ENCODE data around the gene TSGA10. TPM values are rescaled to one million over a fixed set of nuclear protein-coding genes. Genes with fewer than 3 reads are reported as not detected.

TSGA10 gene
- total RNA-seq, 1 experiment from 2014 or later = 7.5 TPM

DNA sequence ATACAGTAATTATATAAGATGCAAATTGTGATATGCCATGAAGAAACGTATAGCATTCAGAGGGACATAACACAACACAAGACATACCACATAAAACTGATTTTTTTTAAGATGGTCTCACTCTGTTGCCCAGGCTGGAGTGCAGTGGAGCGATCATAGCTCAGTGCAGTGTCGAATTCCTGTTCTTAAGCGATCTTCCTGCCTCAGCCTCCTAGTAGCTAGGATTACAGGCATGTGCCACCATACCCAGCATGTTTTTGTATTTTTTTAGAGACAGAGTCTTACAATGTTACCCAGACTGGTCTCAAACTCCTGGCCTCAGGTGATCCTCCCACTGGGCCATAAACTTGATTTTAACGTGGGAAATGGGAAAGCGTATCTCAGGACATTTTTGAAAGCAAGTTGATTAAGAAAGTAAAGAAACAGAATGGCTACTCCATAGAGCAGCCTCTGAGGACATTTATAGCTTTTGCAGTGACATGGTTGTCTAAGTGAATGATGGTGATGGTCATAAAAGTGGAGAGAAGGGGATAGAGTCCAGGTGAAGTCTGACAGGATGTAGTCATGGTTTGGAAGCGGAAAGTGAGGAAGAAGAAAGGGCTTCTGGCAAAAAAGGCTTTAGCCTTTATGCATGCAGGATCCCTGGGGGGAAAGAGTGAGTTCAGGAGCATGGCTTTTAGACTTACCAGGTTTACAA lies 2.4 kb downstream of the TSGA10 start:
- TF ChIP-seq POLR2AphosphoS5 (IDR thresholded peaks at IDR 0.05; ENCODE audit: low read depth, low read length) = no peak
- TF ChIP-seq, protein P1, sequence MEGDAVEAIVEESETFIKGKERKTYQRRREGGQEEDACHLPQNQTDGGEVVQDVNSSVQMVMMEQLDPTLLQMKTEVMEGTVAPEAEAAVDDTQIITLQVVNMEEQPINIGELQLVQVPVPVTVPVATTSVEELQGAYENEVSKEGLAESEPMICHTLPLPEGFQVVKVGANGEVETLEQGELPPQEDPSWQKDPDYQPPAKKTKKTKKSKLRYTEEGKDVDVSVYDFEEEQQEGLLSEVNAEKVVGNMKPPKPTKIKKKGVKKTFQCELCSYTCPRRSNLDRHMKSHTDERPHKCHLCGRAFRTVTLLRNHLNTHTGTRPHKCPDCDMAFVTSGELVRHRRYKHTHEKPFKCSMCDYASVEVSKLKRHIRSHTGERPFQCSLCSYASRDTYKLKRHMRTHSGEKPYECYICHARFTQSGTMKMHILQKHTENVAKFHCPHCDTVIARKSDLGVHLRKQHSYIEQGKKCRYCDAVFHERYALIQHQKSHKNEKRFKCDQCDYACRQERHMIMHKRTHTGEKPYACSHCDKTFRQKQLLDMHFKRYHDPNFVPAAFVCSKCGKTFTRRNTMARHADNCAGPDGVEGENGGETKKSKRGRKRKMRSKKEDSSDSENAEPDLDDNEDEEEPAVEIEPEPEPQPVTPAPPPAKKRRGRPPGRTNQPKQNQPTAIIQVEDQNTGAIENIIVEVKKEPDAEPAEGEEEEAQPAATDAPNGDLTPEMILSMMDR (IDR thresholded peaks at IDR 0.05) = no peak
- TF ChIP-seq, protein P2, sequence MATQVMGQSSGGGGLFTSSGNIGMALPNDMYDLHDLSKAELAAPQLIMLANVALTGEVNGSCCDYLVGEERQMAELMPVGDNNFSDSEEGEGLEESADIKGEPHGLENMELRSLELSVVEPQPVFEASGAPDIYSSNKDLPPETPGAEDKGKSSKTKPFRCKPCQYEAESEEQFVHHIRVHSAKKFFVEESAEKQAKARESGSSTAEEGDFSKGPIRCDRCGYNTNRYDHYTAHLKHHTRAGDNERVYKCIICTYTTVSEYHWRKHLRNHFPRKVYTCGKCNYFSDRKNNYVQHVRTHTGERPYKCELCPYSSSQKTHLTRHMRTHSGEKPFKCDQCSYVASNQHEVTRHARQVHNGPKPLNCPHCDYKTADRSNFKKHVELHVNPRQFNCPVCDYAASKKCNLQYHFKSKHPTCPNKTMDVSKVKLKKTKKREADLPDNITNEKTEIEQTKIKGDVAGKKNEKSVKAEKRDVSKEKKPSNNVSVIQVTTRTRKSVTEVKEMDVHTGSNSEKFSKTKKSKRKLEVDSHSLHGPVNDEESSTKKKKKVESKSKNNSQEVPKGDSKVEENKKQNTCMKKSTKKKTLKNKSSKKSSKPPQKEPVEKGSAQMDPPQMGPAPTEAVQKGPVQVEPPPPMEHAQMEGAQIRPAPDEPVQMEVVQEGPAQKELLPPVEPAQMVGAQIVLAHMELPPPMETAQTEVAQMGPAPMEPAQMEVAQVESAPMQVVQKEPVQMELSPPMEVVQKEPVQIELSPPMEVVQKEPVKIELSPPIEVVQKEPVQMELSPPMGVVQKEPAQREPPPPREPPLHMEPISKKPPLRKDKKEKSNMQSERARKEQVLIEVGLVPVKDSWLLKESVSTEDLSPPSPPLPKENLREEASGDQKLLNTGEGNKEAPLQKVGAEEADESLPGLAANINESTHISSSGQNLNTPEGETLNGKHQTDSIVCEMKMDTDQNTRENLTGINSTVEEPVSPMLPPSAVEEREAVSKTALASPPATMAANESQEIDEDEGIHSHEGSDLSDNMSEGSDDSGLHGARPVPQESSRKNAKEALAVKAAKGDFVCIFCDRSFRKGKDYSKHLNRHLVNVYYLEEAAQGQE (IDR thresholded peaks at IDR 0.05; ENCODE audit: insufficient read depth in 1 of 2, low read depth in 2 of 2, low read length in 1 of 2) = no peak
- no peak for TF ChIP-seq TCF7L2 (IDR thresholded peaks at IDR 0.05; ENCODE audit: low read depth, low read length)
- TF ChIP-seq SIN3A (IDR thresholded peaks at IDR 0.05; ENCODE audit: borderline replicate concordance, insufficient read depth, low read depth, low read length) = no peak
- Histone ChIP-seq H3K27me3 (ENCODE audit: control insufficient read depth, insufficient read depth, low read length) (no peaks in the 10 kb centered on the region), H3K36me3 (ENCODE audit: control insufficient read depth, insufficient read depth, low read length) (0 out of 2 replicates have a peak, but pooled peaks cover 5% of the 10 kb centered on the region), H3K27ac (ENCODE audit: low read length) (no peak overlapping the region), H3K9me3 (ENCODE audit: control insufficient read depth, insufficient read depth, low read depth, low read length) (no peaks in the 10 kb centered on the region), H3K4me3 (ENCODE audit: low read depth in 2 of 2, low read length in 2 of 2) (no peak overlapping the region), H3K4me1 (ENCODE audit: control insufficient read depth, insufficient read depth, low read length) (peaks cover 14% of the 10 kb centered on the region)
- ChIA-PET POLR2A (no interaction called here), CTCF (no interaction called here)
- no TSS peak for BruUV-seq (replicated peaks)
- DNase-seq (ENCODE audit: low read depth, low spot score) (no peak), ATAC-seq (no peak)
- in situ Hi-C loops (cut with HindIII; ENCODE audit: low pct_unique_long_range_greater_than_20kb, low sequenced_read_pairs) (no loop called here), intact Hi-C loops (cut with micrococcal nuclease; ENCODE audit: unreplicated experiment) (no loop called here)

DNA sequence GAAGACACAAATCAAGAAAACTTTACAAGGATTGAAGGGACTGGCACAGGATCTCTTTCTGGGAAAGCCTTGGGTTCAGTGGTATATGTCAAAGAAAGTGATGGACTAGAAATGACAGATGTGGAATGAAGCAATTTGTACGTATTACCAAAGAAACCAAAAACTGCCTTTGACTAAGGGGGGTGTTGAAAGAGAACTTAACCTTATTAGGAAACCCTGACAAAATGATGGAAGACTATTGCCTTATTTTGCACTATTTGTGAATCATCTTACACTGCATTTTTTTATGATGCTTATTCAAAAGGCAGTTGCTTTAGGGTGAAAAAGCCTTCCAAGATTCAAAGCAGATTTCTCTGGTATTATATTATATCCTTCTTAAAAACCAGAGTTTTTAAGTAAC lies 4.0 kb downstream of the TSGA10 start:
- no peaks in the 10 kb centered on the region for H3K9me3 ChIP-seq (ENCODE audit: control insufficient read depth, insufficient read depth, low read depth, low read length)
- no peak overlapping the region for H3K27ac ChIP-seq (ENCODE audit: low read length)
- ATAC-seq (no peak), DNase-seq (ENCODE audit: low read depth, low spot score) (no peak)
- in situ Hi-C loops (cut with HindIII; ENCODE audit: low pct_unique_long_range_greater_than_20kb, low sequenced_read_pairs) (no loop called here), intact Hi-C loops (cut with micrococcal nuclease; ENCODE audit: unreplicated experiment) (no loop called here)
- no peaks in the 10 kb centered on the region for H3K36me3 ChIP-seq (ENCODE audit: control insufficient read depth, insufficient read depth, low read length)
- ChIA-PET POLR2A (interaction anchor here (0.6 to 0.7 kb wide), 2 partner anchors 223 to 460 kb away, joined by 3 read pairs; no protein-coding TSS in a partner anchor), CTCF (no interaction called here)
- H3K4me3 ChIP-seq (ENCODE audit: low read depth in 2 of 2, low read length in 2 of 2) = no peak overlapping the region
- BruUV-seq (replicated peaks) = no TSS peak
- H3K4me1 ChIP-seq (ENCODE audit: control insufficient read depth, insufficient read depth, low read length) = peaks cover 11% of the 10 kb centered on the region
- TF ChIP-seq SIN3A (IDR thresholded peaks at IDR 0.05; ENCODE audit: borderline replicate concordance, insufficient read depth, low read depth, low read length) (no peak), POLR2AphosphoS5 (IDR thresholded peaks at IDR 0.05; ENCODE audit: low read depth, low read length) (no peak), TCF7L2 (IDR thresholded peaks at IDR 0.05; ENCODE audit: low read depth, low read length) (no peak)
- TF ChIP-seq, protein P1 (IDR thresholded peaks at IDR 0.05) = no peak
- TF ChIP-seq, protein P2 (IDR thresholded peaks at IDR 0.05; ENCODE audit: insufficient read depth in 1 of 2, low read depth in 2 of 2, low read length in 1 of 2) = no peak
- H3K27me3 ChIP-seq (ENCODE audit: control insufficient read depth, insufficient read depth, low read length) = no peaks in the 10 kb centered on the region

Measured in Panc1 (cell line).